Neural progenitor cell (in vitro differentiated cells): ENCODE data around the gene PHPT1. TPM values are rescaled to one million over a fixed set of nuclear protein-coding genes. Genes with fewer than 3 reads are reported as not detected.

Experiments
- DNase-seq: peaks from one replicate; pipeline ENCODE4 v3.0.0-alpha.2; 2016; ENCODE audit warnings: low spot score
- H2AFZ ChIP-seq: fragments of 200-600 bp; sonication (generic); replicated peaks from 2 replicates; pipeline ENCODE4 v1.6.1; 2016; ENCODE audit warnings: antibody characterized with exemption
- H3F3A ChIP-seq: fragments of 200-600 bp; sonication (generic); 2 replicates; pipeline ENCODE4 v1.6.1; 2016; ENCODE audit warnings: antibody characterized with exemption, low read depth
- H3K27ac ChIP-seq: fragments of 200-600 bp; sonication (generic); 2 replicates; pipeline ENCODE4 v1.5.1; 2016; ENCODE audit warnings: mild to moderate bottlenecking
- H3K27me3 ChIP-seq: fragments of 200-600 bp; sonication (generic); 2 replicates; pipeline ENCODE4 v1.6.1; 2016; ENCODE audit warnings: mild to moderate bottlenecking, moderate library complexity
- H3K36me3 ChIP-seq: fragments of 200-600 bp; sonication (generic); 2 replicates; pipeline ENCODE4 v1.5.1; 2016
- H3K4me1 ChIP-seq: fragments of 200-600 bp; sonication (generic); 2 replicates; pipeline ENCODE4 v1.6.1; 2016; ENCODE audit warnings: mixed run types
- H3K4me2 ChIP-seq: fragments of 200-600 bp; sonication (generic); 2 replicates; pipeline ENCODE4 v1.6.1; 2016
- H3K4me3 ChIP-seq: fragments of 200-600 bp; sonication (generic); 2 replicates; pipeline ENCODE4 v1.5.1; 2016
- H3K79me2 ChIP-seq: fragments of 200-600 bp; sonication (generic); 2 replicates; pipeline ENCODE4 v1.6.1; 2016; ENCODE audit warnings: low read depth
- H3K9ac ChIP-seq: fragments of 200-600 bp; sonication (generic); 2 replicates; pipeline ENCODE4 v1.6.1; 2016
- H3K9me3 ChIP-seq: fragments of 200-600 bp; sonication (generic); 2 replicates; pipeline ENCODE4 v1.5.1; 2016; ENCODE audit warnings: low read depth
- H4K20me1 ChIP-seq: fragments of 200-600 bp; sonication (generic); 2 replicates; pipeline ENCODE4 v1.6.1; 2016; ENCODE audit warnings: low read depth
- H3K27ac Mint-ChIP-seq: 3 replicates; pipeline ENCODE4 v1.8.0; 2021; ENCODE audit warnings: mixed read lengths
- H3K27me3 Mint-ChIP-seq: 2 replicates; pipeline ENCODE4 v1.8.0; 2022; ENCODE audit warnings: low read depth, mild to moderate bottlenecking, inconsistent platforms, moderate library complexity, mixed read lengths; ENCODE audit not compliant: insufficient read depth
- H3K36me3 Mint-ChIP-seq: 3 replicates; pipeline ENCODE4 v1.8.0; 2021; ENCODE audit warnings: mixed read lengths
- H3K4me1 Mint-ChIP-seq: 3 replicates; pipeline ENCODE4 v1.8.0; 2021; ENCODE audit warnings: mixed read lengths
- H3K4me3 Mint-ChIP-seq: 3 replicates; pipeline ENCODE4 v1.8.0; 2021; ENCODE audit warnings: mild to moderate bottlenecking, moderate library complexity, mixed read lengths
- H3K9me3 Mint-ChIP-seq: 3 replicates; pipeline ENCODE4 v1.8.0; 2020; ENCODE audit warnings: mixed read lengths
- CTCF ChIP-seq: fragments of 200-600 bp; sonication (generic); IDR thresholded peaks from 2 replicates; pipeline ENCODE4 v1.5.1; 2017; ENCODE audit warnings: antibody characterized with exemption, mild to moderate bottlenecking
- EZH2 ChIP-seq: fragments of 200-600 bp; sonication (generic); IDR thresholded peaks from 2 replicates; pipeline ENCODE4 v1.6.1; 2017; ENCODE audit warnings: antibody characterized with exemption, mild to moderate bottlenecking, moderate library complexity
- EZH2phosphoT487 ChIP-seq: fragments of 200-600 bp; sonication (generic); IDR thresholded peaks from 2 replicates; pipeline ENCODE4 v1.6.1; 2017; ENCODE audit warnings: antibody characterized with exemption
- total RNA-seq: library from RNA; depleted of rRNA; stranded (reverse); fragments of >200 nt; gene quantifications from 2 replicates; pipeline ENCODE4 v1.2.3, GENCODE V29; 2015; ENCODE audit warnings: low replicate concordance

Gene PHPT1
- total RNA-seq, 1 donor from 2014 or later, result 58.8 TPM

DNA sequence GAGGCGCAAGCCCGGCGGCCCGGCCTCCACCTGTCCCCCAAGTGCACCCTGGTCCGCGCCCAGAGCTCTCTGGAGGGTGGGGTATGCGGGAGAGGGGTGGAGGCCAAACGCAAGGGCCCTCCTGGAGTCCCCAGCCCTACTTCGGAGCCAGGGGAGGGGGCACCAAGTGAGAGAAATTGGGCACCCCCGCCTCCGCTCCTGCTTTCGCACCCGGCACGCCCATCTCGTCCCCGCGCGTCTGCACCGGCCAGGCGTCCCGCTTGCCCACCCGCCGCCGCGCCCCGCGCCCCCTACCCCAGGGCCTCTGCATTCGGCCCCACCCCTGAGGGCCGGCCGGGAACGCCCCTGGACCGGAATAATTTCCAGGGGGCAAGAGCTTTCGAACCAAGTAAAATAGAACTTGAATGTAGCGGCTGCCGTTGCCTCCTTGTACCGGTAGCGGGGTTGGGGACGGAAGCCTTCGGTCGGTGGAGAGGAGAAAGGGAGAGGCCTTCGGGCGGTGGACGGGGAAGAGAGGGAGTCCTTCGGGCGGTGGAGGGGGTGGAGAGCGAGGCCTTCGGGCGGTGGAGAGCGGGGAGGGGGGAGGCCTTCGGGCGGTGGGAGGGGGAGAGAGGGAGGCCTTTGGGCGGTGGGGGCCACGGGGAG lies 694 bp upstream of the PHPT1 start:
- Histone ChIP-seq H4K20me1 (peaks cover 18% of the 10 kb centered on the region), H3K36me3 (no peaks in the 10 kb centered on the region), H3K4me1 (peaks cover 5% of the 10 kb centered on the region), H3K4me2 (peak overlapping the region; percentile 90), H3K79me2 (peaks cover 8% of the 10 kb centered on the region), H3K27ac (no peak overlapping the region), H3K9me3 (no peaks in the 10 kb centered on the region), H3K4me3 (peak overlapping the region; percentile 68), H3K9ac (peak overlapping the region; percentile 14), H2AFZ (peak overlapping the region; percentile 33), H3K27me3 (peaks cover 20% of the 10 kb centered on the region), H3F3A (peaks cover 17% of the 10 kb centered on the region)
- TF ChIP-seq EZH2 (no peak), CTCF (no peak), EZH2phosphoT487 (no peak)
- H3K9me3 Mint-ChIP-seq, result no peaks in the 10 kb centered on the region
- H3K27ac Mint-ChIP-seq, result peak overlapping the region; percentile 74
- peak overlapping the region; percentile 94 for H3K4me3 Mint-ChIP-seq
- H3K27me3 Mint-ChIP-seq, result peaks cover 19% of the 10 kb centered on the region
- peaks cover 1% of the 10 kb centered on the region for H3K4me1 Mint-ChIP-seq
- H3K36me3 Mint-ChIP-seq, result no peaks in the 10 kb centered on the region
- DNase-seq, result peak; percentile 87

GRCh38 chr9:136849960-136850865 lies 1.0 kb downstream of the PHPT1 start:
- no peaks in the 10 kb centered on the region for H3K4me1 Mint-ChIP-seq
- Histone ChIP-seq H3K27ac (no peak overlapping the region), H3K27me3 (peaks cover 20% of the 10 kb centered on the region), H3K4me2 (peak overlapping the region; percentile 91), H3K4me3 (peak overlapping the region; percentile 68), H3F3A (peaks cover 17% of the 10 kb centered on the region), H2AFZ (no peak overlapping the region), H3K9me3 (no peaks in the 10 kb centered on the region), H3K4me1 (peaks cover 5% of the 10 kb centered on the region), H3K9ac (no peak overlapping the region), H3K79me2 (peaks cover 8% of the 10 kb centered on the region), H3K36me3 (no peaks in the 10 kb centered on the region), H4K20me1 (peaks cover 18% of the 10 kb centered on the region)
- peak overlapping the region; percentile 63 for H3K27ac Mint-ChIP-seq
- H3K36me3 Mint-ChIP-seq, result no peaks in the 10 kb centered on the region
- H3K9me3 Mint-ChIP-seq, result no peaks in the 10 kb centered on the region
- TF ChIP-seq EZH2, result no peak
- no peak for TF ChIP-seq CTCF
- no peak for TF ChIP-seq EZH2phosphoT487
- DNase-seq, result no peak
- H3K27me3 Mint-ChIP-seq, result peaks cover 18% of the 10 kb centered on the region
- H3K4me3 Mint-ChIP-seq, result peak overlapping the region; percentile 94

GRCh38 chr9:136850866-136851775 lies 1.9 kb downstream of the PHPT1 start:
- Histone ChIP-seq H3K27ac (no peak overlapping the region), H3K79me2 (peaks cover 8% of the 10 kb centered on the region), H2AFZ (no peak overlapping the region), H3K9ac (no peak overlapping the region), H3K4me1 (peaks cover 5% of the 10 kb centered on the region), H3K4me3 (no peak overlapping the region), H3K9me3 (no peaks in the 10 kb centered on the region), H4K20me1 (peaks cover 18% of the 10 kb centered on the region), H3K27me3 (peaks cover 11% of the 10 kb centered on the region), H3K4me2 (no peak overlapping the region), H3F3A (peaks cover 17% of the 10 kb centered on the region), H3K36me3 (no peaks in the 10 kb centered on the region)
- Mint-ChIP-seq H3K27ac (no peak overlapping the region), H3K9me3 (no peaks in the 10 kb centered on the region), H3K4me3 (peak overlapping the region; percentile 58), H3K27me3 (peaks cover 16% of the 10 kb centered on the region), H3K4me1 (no peaks in the 10 kb centered on the region), H3K36me3 (no peaks in the 10 kb centered on the region)
- DNase-seq, result no peak
- TF ChIP-seq CTCF, result no peak
- TF ChIP-seq EZH2, result no peak
- TF ChIP-seq EZH2phosphoT487, result no peak
